Measurements from ENCODE around the gene SLC45A3. TPM values are rescaled to one million over a fixed set of nuclear protein-coding genes. Genes with fewer than 3 reads are reported as not detected.

SLC45A3 gene
- total RNA-seq (2021) = 16.7 TPM in 2 replicates
- long read RNA-seq, partial matches to known transcripts = 1 of 7 reads
- long read RNA-seq, other reads (novel, unspliced or antisense) = 3 of 7 reads

DNA sequence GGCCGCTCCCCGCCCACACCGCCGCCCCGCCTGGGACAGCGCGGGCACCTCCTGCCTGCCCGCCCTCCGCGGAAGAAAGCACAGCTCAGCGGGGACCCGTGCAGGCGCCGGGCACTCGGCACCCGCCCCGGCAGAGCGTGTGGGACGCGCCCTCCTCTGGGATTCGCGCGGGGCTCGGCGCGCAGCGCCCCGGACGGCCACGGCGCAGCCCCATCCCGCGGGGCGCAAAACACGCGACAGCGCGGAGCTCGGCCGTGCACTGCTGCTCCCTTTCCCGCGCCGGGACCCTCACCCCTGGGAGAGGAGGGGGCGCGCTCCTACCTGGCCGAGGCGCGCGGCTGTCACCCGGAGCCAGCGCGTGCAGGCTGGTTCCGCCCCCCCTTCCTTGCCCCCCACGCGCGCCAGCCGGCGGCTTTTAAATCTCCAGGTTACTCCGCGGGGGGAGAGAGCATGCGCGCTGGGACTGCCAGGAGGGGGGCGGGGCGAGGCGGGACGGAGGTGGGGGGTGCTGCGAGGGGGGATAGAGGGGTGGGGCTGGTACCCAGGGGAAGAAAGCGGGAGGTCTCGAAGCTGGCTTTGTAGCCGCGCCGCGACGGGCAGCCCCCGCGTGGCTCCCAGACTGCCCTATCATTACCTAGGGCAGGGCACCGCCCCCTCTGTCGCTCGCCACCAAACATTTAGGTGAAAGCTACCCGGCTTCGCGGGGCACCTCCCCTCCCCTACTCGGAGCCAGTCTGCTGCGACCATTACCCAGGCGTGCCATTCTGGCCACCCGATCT lies at the start of gene SLC45A3:
Gene SLC45A3, minus strand, starts transcription at position 437 of the 779 bp plus-strand sequence. CDS start 15,853 bp downstream, outside the sequence.
- Histone ChIP-seq H3K9me3 (ENCODE audit: control insufficient read depth, low read depth, low read length) (no peaks in the 10 kb centered on the region), H2BK15ac (ENCODE audit: low read depth, low read length) (no peak within 1 kb of the TSS), H3K14ac (ENCODE audit: insufficient read depth, low read length) (peak within 1 kb of the TSS; percentile 69; the same call in 1 of the 2 replicates), H3K27ac (ENCODE audit: insufficient read length, low read depth, low read length) (no peak within 1 kb of the TSS), H2AFZ (ENCODE audit: low read length) (no peak within 1 kb of the TSS), H4K91ac (ENCODE audit: insufficient read length, low read depth, low read length) (no peak within 1 kb of the TSS), H3K18ac (ENCODE audit: insufficient read length, low read depth, low read length) (peak within 1 kb of the TSS; percentile 34), H3K23ac (ENCODE audit: insufficient read length, low read depth, low read length) (no peak within 1 kb of the TSS), H4K20me1 (ENCODE audit: control insufficient read depth, insufficient read depth, insufficient read length) (no peaks in the 10 kb centered on the region), H3K9ac (ENCODE audit: extremely low read depth, insufficient read length, low read length) (peak within 1 kb of the TSS; percentile 20), H3K4me2 (ENCODE audit: insufficient read depth, insufficient read length, low read length) (peak within 1 kb of the TSS; percentile 88), H3K4ac (ENCODE audit: low read depth, low read length) (no peak within 1 kb of the TSS), H3K79me1 (ENCODE audit: insufficient read depth, low read depth, low read length, poor library complexity, severe bottlenecking) (no peaks in the 10 kb centered on the region), H3T11ph (ENCODE audit: low read length) (no peak within 1 kb of the TSS), H2BK20ac (ENCODE audit: low read depth, low read length, poor library complexity, severe bottlenecking) (no peak within 1 kb of the TSS), H2BK5ac (ENCODE audit: insufficient read length, low read length) (no peak within 1 kb of the TSS), H3K27me3 (ENCODE audit: insufficient read depth, low read length) (no peaks in the 10 kb centered on the region), H3K23me2 (ENCODE audit: insufficient read length, low read depth, low read length, poor library complexity, severe bottlenecking) (peaks cover 8% of the 10 kb centered on the region), H2AK5ac (ENCODE audit: insufficient read length, low read length) (no peak within 1 kb of the TSS), H3K79me2 (ENCODE audit: insufficient read depth, low read length) (no peaks in the 10 kb centered on the region; the same call in 1 of the 2 replicates), H4K8ac (replicated peaks; ENCODE audit: insufficient read length, low read depth, low read length) (no peak within 1 kb of the TSS), H3K4me1 (ENCODE audit: insufficient read depth, low read length) (peaks cover 4% of the 10 kb centered on the region; the same call in 1 of the 2 replicates), H2BK120ac (ENCODE audit: low read depth, low read length, poor library complexity, severe bottlenecking) (no peak within 1 kb of the TSS), H4K5ac (ENCODE audit: insufficient read length, low read depth, low read length) (no peak within 1 kb of the TSS), H3K56ac (ENCODE audit: insufficient read length, low read depth, low read length) (no peak within 1 kb of the TSS), H2BK12ac (ENCODE audit: insufficient read length, low read depth, low read length) (no peak within 1 kb of the TSS)
- DNase-seq = peak; percentile 75
- Mint-ChIP-seq H3K27me3 (ENCODE audit: low read depth) (peaks cover 9% of the 10 kb centered on the region), H3K4me3 (peak within 1 kb of the TSS; percentile 74 to 88), H3K36me3 (ENCODE audit: insufficient read depth in 1 of 3, low read depth in 3 of 3) (no peaks in the 10 kb centered on the region; a peak in 1 of 7 replicates), H3K27ac (peak within 1 kb of the TSS; percentile 25 to 93 (median 55); a peak in 3 of 7 replicates), H3K4me1 (peaks cover 52 to 58% of the 10 kb centered on the region in 2 experiments), H3K9me3 (no peaks in the 10 kb centered on the region; a peak in 1 of 5 replicates)
- no CpG with 5 or more reads among the region's 86 CpGs for WGBS (ENCODE audit: extremely low coverage, insufficient read length, low lambda C conversion rate)
- no peak for TF ChIP-seq CTCF (conservative IDR thresholded peaks at IDR 0.05)
